Mesodermal cell (in vitro differentiated cells): Measurements from ENCODE around the gene MYO16.

Experiments used
- H3K27ac ChIP-seq: 2 replicates; pipeline ENCODE4 v1.7.0; 2013; ENCODE audit warnings: mild to moderate bottlenecking, low read depth, low read length, moderate library complexity; ENCODE audit not compliant: severe bottlenecking
- H3K36me3 ChIP-seq: 2 replicates; pipeline ENCODE4 v1.7.1; 2013; ENCODE audit warnings: mild to moderate bottlenecking, low read length, moderate library complexity; ENCODE audit not compliant: control insufficient read depth, insufficient read depth
- H3K4me1 ChIP-seq: one replicate; pipeline ENCODE4 v1.7.1; 2013; ENCODE audit warnings: mild to moderate bottlenecking, low read length; ENCODE audit not compliant: insufficient read depth, control insufficient read depth, poor library complexity, severe bottlenecking
- H3K4me3 ChIP-seq: 2 replicates; pipeline ENCODE4 v1.7.0; 2013; ENCODE audit warnings: low read length, control low read depth, mild to moderate bottlenecking; ENCODE audit not compliant: insufficient read depth, poor library complexity, severe bottlenecking; ENCODE audit errors: extremely low read depth
- H3K9me3 ChIP-seq: 2 replicates; pipeline ENCODE4 v1.7.1; 2013; ENCODE audit warnings: mild to moderate bottlenecking, low read length, moderate library complexity; ENCODE audit not compliant: control insufficient read depth
- WGBS, 2 experiments: methylation state at CpG; one replicate each; pipeline ENCODE4 v1.1.5; 2013; ENCODE audit warnings: missing lambda C conversion rate in 2 of 2; ENCODE audit not compliant: insufficient coverage in 2 of 2; 5-methylcytosine and 5-hydroxymethylcytosine counted together

Gene MYO16

GRCh38 chr13:109249780-109250528 is 620.5 kb downstream of the MYO16 start:
- no peaks in the 10 kb centered on the region for H3K4me1 ChIP-seq
- 100% methylated on average over 2 to 3 of the region's 4 CpGs for WGBS, 2 experiments
- H3K4me3 ChIP-seq, result no peak overlapping the region
- no peak overlapping the region for H3K27ac ChIP-seq
- no peaks in the 10 kb centered on the region for H3K36me3 ChIP-seq
- peaks cover 11% of the 10 kb centered on the region for H3K9me3 ChIP-seq

GRCh38 chr13:109251956-109252355 is 622.5 kb downstream of the MYO16 start:
- Histone ChIP-seq H3K4me3 (no peak overlapping the region), H3K9me3 (peaks cover 8% of the 10 kb centered on the region), H3K36me3 (no peaks in the 10 kb centered on the region), H3K4me1 (peaks cover 5% of the 10 kb centered on the region), H3K27ac (no peak overlapping the region)
- WGBS, 2 experiments, result 100% methylated on average over 1 of the region's 2 CpGs

- 90 to 100% methylated on average over 1 of the region's 1 CpG for WGBS, 2 experiments
- peaks cover 8% of the 10 kb centered on the region for H3K4me1 ChIP-seq
Measured at GRCh38 chr13:109253316-109253715, 623.9 kb downstream of the MYO16 start.

GRCh38 chr13:109254274-109254673 is 624.9 kb downstream of the MYO16 start:
- Histone ChIP-seq H3K27ac (no peak overlapping the region), H3K4me1 (peaks cover 8% of the 10 kb centered on the region), H3K36me3 (no peaks in the 10 kb centered on the region), H3K9me3 (peaks cover 9% of the 10 kb centered on the region), H3K4me3 (no peak overlapping the region)
- 83 to 100% methylated on average over 1 of the region's 1 CpG for WGBS, 2 experiments

More at GRCh38 chr13:109253316-109253715, 623.9 kb downstream of the MYO16 start:
- Histone ChIP-seq H3K36me3 (no peaks in the 10 kb centered on the region), H3K4me3 (no peak overlapping the region), H3K9me3 (peaks cover 10% of the 10 kb centered on the region), H3K27ac (no peak overlapping the region)

- H3K9me3 ChIP-seq, result peaks cover 9% of the 10 kb centered on the region
- no peaks in the 10 kb centered on the region for H3K36me3 ChIP-seq
- H3K4me1 ChIP-seq, result peaks cover 8% of the 10 kb centered on the region
- no peak overlapping the region for H3K27ac ChIP-seq
- WGBS, 2 experiments, result 93 to 100% methylated on average over 1 to 2 of the region's 4 CpGs
- no peak overlapping the region for H3K4me3 ChIP-seq
Measured at GRCh38 chr13:109255141-109255856, 625.9 kb downstream of the MYO16 start.

GRCh38 chr13:109256866-109257760 is 627.7 kb downstream of the MYO16 start:
- WGBS, 2 experiments, result no CpG with 5 or more reads among the region's 3 CpGs
- Histone ChIP-seq H3K9me3 (peaks cover 9% of the 10 kb centered on the region), H3K27ac (peak overlapping the region; percentile 93), H3K4me3 (no peak overlapping the region), H3K36me3 (no peaks in the 10 kb centered on the region), H3K4me1 (peaks cover 8% of the 10 kb centered on the region)
